Suprapubic skin (tissue), 4 donors: Measurements from ENCODE around the gene MYADML2. TPM values are rescaled to one million over a fixed set of nuclear protein-coding genes. Genes with fewer than 3 reads are reported as not detected.

Experiments used
- DNase-seq, 2 donors: peaks; one replicate each; pipeline ENCODE4 v3.0.0-alpha.2; 2019; ENCODE audit warnings: low spot score in 2 of 2
- H3K27ac ChIP-seq: fragments of 200-600 bp; sonication (generic); one replicate; pipeline ENCODE4 v1.5.1; 2019
- H3K27me3 ChIP-seq: fragments of 200-600 bp; sonication (generic); one replicate; pipeline ENCODE4 v1.5.1; 2019
- H3K36me3 ChIP-seq: fragments of 200-600 bp; sonication (generic); one replicate; pipeline ENCODE4 v1.5.1; 2019
- H3K4me1 ChIP-seq: fragments of 200-600 bp; sonication (generic); one replicate; pipeline ENCODE4 v1.5.1; 2019
- H3K4me3 ChIP-seq: fragments of 200-600 bp; sonication (generic); one replicate; pipeline ENCODE4 v1.5.1; 2019; ENCODE audit warnings: mild to moderate bottlenecking
- H3K9me3 ChIP-seq: fragments of 200-600 bp; sonication (generic); one replicate; pipeline ENCODE4 v1.5.1; 2019
- CTCF ChIP-seq, 2 donors: fragments of 200-600 bp in 1 of 2; fragments of 450-650 bp in 1 of 2; sonication (generic) in 1 of 2; IDR thresholded peaks; one replicate each; pipeline ENCODE4 v1.5.1; 2016 to 2019; ENCODE audit warnings: antibody characterized with exemption in 2 of 2, mild to moderate bottlenecking in 1 of 2, moderate library complexity in 1 of 2
- EP300 ChIP-seq: sonication (generic); formaldehyde crosslinking; IDR thresholded peaks from one replicate; pipeline ENCODE4 v1.6.1; 2017; ENCODE audit warnings: antibody characterized with exemption
- POLR2A ChIP-seq, 2 donors: fragments of 450-650 bp; IDR thresholded peaks; one replicate each; pipeline ENCODE4 v1.6.1; 2017; ENCODE audit warnings: antibody characterized with exemption in 2 of 2, mild to moderate bottlenecking in 2 of 2, moderate library complexity in 2 of 2
- POLR2AphosphoS5 ChIP-seq, 3 donors: sonication (generic); formaldehyde crosslinking; IDR thresholded peaks; one replicate each; pipeline ENCODE4 v1.6.1; 2017; ENCODE audit warnings: antibody characterized with exemption in 3 of 3
- WGBS: methylation state at CpG from one replicate; pipeline ENCODE4 v1.1.5; 2018; 5-methylcytosine and 5-hydroxymethylcytosine counted together
- total RNA-seq, 4 donors: library from RNA; depleted of rRNA; stranded (reverse); fragments of >200 nt; gene quantifications; one replicate each; pipeline ENCODE4 v1.1.0, GENCODE V29; 2016

Gene MYADML2, protein sequence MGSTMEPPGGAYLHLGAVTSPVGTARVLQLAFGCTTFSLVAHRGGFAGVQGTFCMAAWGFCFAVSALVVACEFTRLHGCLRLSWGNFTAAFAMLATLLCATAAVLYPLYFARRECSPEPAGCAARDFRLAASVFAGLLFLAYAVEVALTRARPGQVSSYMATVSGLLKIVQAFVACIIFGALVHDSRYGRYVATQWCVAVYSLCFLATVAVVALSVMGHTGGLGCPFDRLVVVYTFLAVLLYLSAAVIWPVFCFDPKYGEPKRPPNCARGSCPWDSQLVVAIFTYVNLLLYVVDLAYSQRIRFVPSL
- not detected for total RNA-seq

DNA sequence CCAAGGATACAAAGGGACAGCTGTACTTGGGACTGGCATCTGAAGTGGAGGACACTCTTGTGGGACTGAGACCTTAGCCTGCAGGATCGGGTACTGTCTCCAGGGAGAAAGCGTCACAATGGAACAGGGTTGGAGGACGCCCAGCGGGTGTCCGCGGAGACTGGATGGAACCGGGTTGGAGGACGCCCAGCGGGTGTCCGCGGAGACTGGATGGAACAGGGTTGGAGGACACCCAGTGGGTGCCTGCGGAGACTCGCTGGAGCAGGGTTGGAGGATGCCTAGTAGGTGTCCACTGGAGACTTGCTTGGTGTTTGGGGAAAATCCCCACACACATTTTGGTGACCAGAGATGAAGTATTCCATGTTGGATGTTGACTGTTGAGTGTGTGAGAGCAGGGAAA is at the start of gene MYADML2:
MYADML2 (minus strand) TSS at position 45 of the 400 bp plus-strand sequence. CDS start 5,492 bp downstream, outside the sequence.
- DNase-seq: peak in 1 of 2 donors; percentile 35

GRCh38 chr17:81996232-81996756 is 49.3 kb upstream of the MYADML2 start:
- H3K27ac ChIP-seq: no peak overlapping the region
- no peak overlapping the region for H3K4me3 ChIP-seq
- no peak for DNase-seq
- TF ChIP-seq EP300 (no peak), POLR2AphosphoS5 (IDR thresholded peaks at IDR 0.05) (no peak), CTCF (IDR thresholded peaks at IDR 0.05) (no peak)
- 87% methylated on average over 16 of the region's 28 CpGs for WGBS
- no peaks in the 10 kb centered on the region for H3K27me3 ChIP-seq
- no peaks in the 10 kb centered on the region for H3K9me3 ChIP-seq
- H3K36me3 ChIP-seq: peaks cover 13% of the 10 kb centered on the region
- H3K4me1 ChIP-seq: peaks cover 22% of the 10 kb centered on the region

More for the DNA sequence above, at the start of gene MYADML2:
- H3K4me1 ChIP-seq: no peaks in the 10 kb centered on the region
- no peak within 1 kb of the TSS for H3K27ac ChIP-seq
- WGBS: 74% methylated on average over 13 of the region's 13 CpGs
- TF ChIP-seq CTCF (IDR thresholded peaks at IDR 0.05): no peak
- no peak for TF ChIP-seq POLR2AphosphoS5 (IDR thresholded peaks at IDR 0.05)
- TF ChIP-seq EP300: no peak
- TF ChIP-seq POLR2A (IDR thresholded peaks at IDR 0.05): no peak
- peaks cover 8% of the 10 kb centered on the region for H3K27me3 ChIP-seq
- no peaks in the 10 kb centered on the region for H3K9me3 ChIP-seq
- H3K4me3 ChIP-seq: no peak within 1 kb of the TSS
- no peaks in the 10 kb centered on the region for H3K36me3 ChIP-seq

- Histone ChIP-seq H3K27ac (no peak overlapping the region), H3K9me3 (no peaks in the 10 kb centered on the region), H3K4me1 (peaks cover 29% of the 10 kb centered on the region), H3K27me3 (no peaks in the 10 kb centered on the region), H3K4me3 (no peak overlapping the region), H3K36me3 (peaks cover 13% of the 10 kb centered on the region)
- DNase-seq: no peak
- TF ChIP-seq EP300 (no peak), POLR2A (IDR thresholded peaks at IDR 0.05) (no peak), CTCF (IDR thresholded peaks at IDR 0.05) (no peak), POLR2AphosphoS5 (IDR thresholded peaks at IDR 0.05) (no peak)
- 95% methylated on average over 21 of the region's 29 CpGs for WGBS
Observed at GRCh38 chr17:81995463-81996231, 48.6 kb upstream of the MYADML2 start.

- H3K4me1 ChIP-seq: peaks cover 24% of the 10 kb centered on the region
- no peak for DNase-seq
- TF ChIP-seq EP300 (no peak), POLR2A (IDR thresholded peaks at IDR 0.05) (no peak), POLR2AphosphoS5 (IDR thresholded peaks at IDR 0.05) (no peak), CTCF (IDR thresholded peaks at IDR 0.05) (no peak)
- no peaks in the 10 kb centered on the region for H3K9me3 ChIP-seq
- H3K36me3 ChIP-seq: peaks cover 13% of the 10 kb centered on the region
- no peak overlapping the region for H3K4me3 ChIP-seq
- no peaks in the 10 kb centered on the region for H3K27me3 ChIP-seq
- WGBS: 91% methylated on average over 22 of the region's 39 CpGs
- H3K27ac ChIP-seq: no peak overlapping the region
Observed at GRCh38 chr17:81994593-81995462, 47.8 kb upstream of the MYADML2 start.
